Measurements from ENCODE around the gene NEU2. TPM values are rescaled to one million over a fixed set of nuclear protein-coding genes. Genes with fewer than 3 reads are reported as not detected.

NEU2 gene
- polyA plus RNA-seq, 3 donors: not detected

- H3K4me3 Mint-ChIP-seq: no peak overlapping the region
- intact Hi-C loops (cut with micrococcal nuclease): no loop called here
- H3K36me3 Mint-ChIP-seq: no peaks in the 10 kb centered on the region
- H3K27ac Mint-ChIP-seq: no peak overlapping the region
- no peaks in the 10 kb centered on the region for H3K36me3 ChIP-seq (replicated peaks in 1 of 2; ENCODE audit: control insufficient read depth in 1 of 2, insufficient read depth in 2 of 2, low read length in 2 of 2)
- H3K27me3 Mint-ChIP-seq (ENCODE audit: low read depth in 3 of 3): peaks cover 5 to 7% (median 5%) of the 10 kb centered on the region in 3 donors
- H3K4me1 ChIP-seq (ENCODE audit: control insufficient read depth in 1 of 2, insufficient read depth in 2 of 2, low read length in 2 of 2): peaks cover 2 to 9% of the 10 kb centered on the region in 2 donors
- WGBS (ENCODE audit: insufficient coverage): 94% methylated on average over 2 of the region's 3 CpGs
- H4K20me1 ChIP-seq (ENCODE audit: insufficient read depth, low read length): no peaks in the 10 kb centered on the region
- no peaks in the 10 kb centered on the region for H3K27me3 ChIP-seq (ENCODE audit: control insufficient read depth in 2 of 2, insufficient read depth in 2 of 2, low read length in 2 of 2)
- no peak for TF ChIP-seq CTCF (IDR thresholded peaks at IDR 0.05)
- H3K9me3 Mint-ChIP-seq: no peaks in the 10 kb centered on the region
- no peak overlapping the region for H3K4me2 ChIP-seq (replicated peaks; ENCODE audit: extremely low read depth, low read length, poor library complexity, severe bottlenecking)
- no peak overlapping the region for H3K27ac ChIP-seq (ENCODE audit: low read depth in 1 of 2, low read length in 2 of 2)
- no peak overlapping the region for H3K4me3 ChIP-seq (replicated peaks in 1 of 3; ENCODE audit: low read depth in 2 of 3, low read length in 3 of 3)
- no peaks in the 10 kb centered on the region for H3K9me3 ChIP-seq (replicated peaks in 1 of 2; ENCODE audit: control insufficient read depth in 1 of 2, insufficient read depth in 1 of 2, low read length in 2 of 2)
- no peak for DNase-seq
- no peaks in the 10 kb centered on the region for H3K79me2 ChIP-seq (ENCODE audit: insufficient read depth, low read length)
- peaks cover 13% of the 10 kb centered on the region for H3K4me1 Mint-ChIP-seq
- H2AFZ ChIP-seq (ENCODE audit: insufficient read depth, low read depth, low read length, poor library complexity, severe bottlenecking): no peak overlapping the region
- H3K9ac ChIP-seq (ENCODE audit: insufficient read depth, low read length, poor library complexity, severe bottlenecking): no peak overlapping the region
Observed at GRCh38 chr2:233047206-233047605, 14.7 kb downstream of the NEU2 start.

DNA sequence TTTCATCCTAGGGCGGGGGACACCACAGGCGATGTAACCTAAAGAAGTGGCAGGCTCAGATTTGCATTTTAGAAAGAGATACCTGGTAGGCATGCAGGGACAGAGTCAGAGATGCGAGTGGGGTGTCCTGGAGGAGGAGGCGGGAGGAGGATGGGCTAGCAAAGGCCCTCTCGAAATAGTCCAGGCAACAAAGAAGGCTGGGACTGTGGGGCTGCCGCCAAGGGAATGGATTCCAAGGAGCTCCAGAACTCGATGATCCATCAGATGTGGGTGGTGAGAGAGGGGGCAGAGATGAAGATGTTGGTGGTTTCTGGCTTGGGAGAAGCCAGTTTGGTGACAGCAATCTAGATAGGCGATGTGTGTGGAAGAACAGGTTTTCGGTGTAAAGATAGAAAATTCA lies 15.2 kb downstream of the NEU2 start:
- no peak for DNase-seq
- Mint-ChIP-seq H3K4me1 (peaks cover 12% of the 10 kb centered on the region), H3K36me3 (no peaks in the 10 kb centered on the region), H3K27me3 (ENCODE audit: low read depth in 3 of 3) (peaks cover 5 to 8% (median 7%) of the 10 kb centered on the region in 3 donors), H3K4me3 (no peak overlapping the region), H3K9me3 (no peaks in the 10 kb centered on the region), H3K27ac (no peak overlapping the region)
- Histone ChIP-seq H3K4me1 (ENCODE audit: control insufficient read depth in 1 of 2, insufficient read depth in 2 of 2, low read length in 2 of 2) (peaks cover 2 to 8% of the 10 kb centered on the region in 2 donors), H3K4me3 (replicated peaks in 1 of 3; ENCODE audit: low read depth in 2 of 3, low read length in 3 of 3) (no peak overlapping the region), H3K27me3 (ENCODE audit: control insufficient read depth in 2 of 2, insufficient read depth in 2 of 2, low read length in 2 of 2) (no peaks in the 10 kb centered on the region), H4K20me1 (ENCODE audit: insufficient read depth, low read length) (no peaks in the 10 kb centered on the region), H3K9me3 (replicated peaks in 1 of 2; ENCODE audit: control insufficient read depth in 1 of 2, insufficient read depth in 1 of 2, low read length in 2 of 2) (no peaks in the 10 kb centered on the region), H3K9ac (ENCODE audit: insufficient read depth, low read length, poor library complexity, severe bottlenecking) (no peak overlapping the region), H3K27ac (ENCODE audit: low read depth in 1 of 2, low read length in 2 of 2) (no peak overlapping the region), H3K4me2 (replicated peaks; ENCODE audit: extremely low read depth, low read length, poor library complexity, severe bottlenecking) (no peak overlapping the region), H3K36me3 (replicated peaks in 1 of 2; ENCODE audit: control insufficient read depth in 1 of 2, insufficient read depth in 2 of 2, low read length in 2 of 2) (no peaks in the 10 kb centered on the region), H2AFZ (ENCODE audit: insufficient read depth, low read depth, low read length, poor library complexity, severe bottlenecking) (no peak overlapping the region), H3K79me2 (ENCODE audit: insufficient read depth, low read length) (no peaks in the 10 kb centered on the region)
- WGBS (ENCODE audit: insufficient coverage): 98% methylated on average over 9 of the region's 9 CpGs
- intact Hi-C loops (cut with micrococcal nuclease): no loop called here
- no peak for TF ChIP-seq CTCF (IDR thresholded peaks at IDR 0.05)

Data from CD14-positive monocyte (primary cell).